Breast epithelium (tissue), 3 donors: ENCODE results near the gene SLC5A11.

ENCODE experiments used
- POLR2A ChIP-seq: fragments of 450-650 bp; IDR thresholded peaks from one replicate; pipeline ENCODE4 v1.6.1; 2016; ENCODE audit warnings: antibody characterized with exemption, mild to moderate bottlenecking, moderate library complexity
- POLR2AphosphoS5 ChIP-seq, 3 donors: sonication (generic); formaldehyde crosslinking; IDR thresholded peaks; one replicate each; pipeline ENCODE4 v1.6.1; 2017; ENCODE audit warnings: antibody characterized with exemption in 3 of 3
- TF ChIP-seq, protein P1 (sequence below), 3 donors: fragments of 450-650 bp; IDR thresholded peaks; one replicate each; pipeline ENCODE4 v1.5.1; 2016 to 2017; ENCODE audit warnings: antibody characterized with exemption in 3 of 3, mild to moderate bottlenecking in 3 of 3, moderate library complexity in 3 of 3

GRCh38 chr16:24946155-24946554, 100.4 kb downstream of the SLC5A11 start:
- no peak for TF ChIP-seq POLR2AphosphoS5 (IDR thresholded peaks at IDR 0.05)
- TF ChIP-seq, protein P1, sequence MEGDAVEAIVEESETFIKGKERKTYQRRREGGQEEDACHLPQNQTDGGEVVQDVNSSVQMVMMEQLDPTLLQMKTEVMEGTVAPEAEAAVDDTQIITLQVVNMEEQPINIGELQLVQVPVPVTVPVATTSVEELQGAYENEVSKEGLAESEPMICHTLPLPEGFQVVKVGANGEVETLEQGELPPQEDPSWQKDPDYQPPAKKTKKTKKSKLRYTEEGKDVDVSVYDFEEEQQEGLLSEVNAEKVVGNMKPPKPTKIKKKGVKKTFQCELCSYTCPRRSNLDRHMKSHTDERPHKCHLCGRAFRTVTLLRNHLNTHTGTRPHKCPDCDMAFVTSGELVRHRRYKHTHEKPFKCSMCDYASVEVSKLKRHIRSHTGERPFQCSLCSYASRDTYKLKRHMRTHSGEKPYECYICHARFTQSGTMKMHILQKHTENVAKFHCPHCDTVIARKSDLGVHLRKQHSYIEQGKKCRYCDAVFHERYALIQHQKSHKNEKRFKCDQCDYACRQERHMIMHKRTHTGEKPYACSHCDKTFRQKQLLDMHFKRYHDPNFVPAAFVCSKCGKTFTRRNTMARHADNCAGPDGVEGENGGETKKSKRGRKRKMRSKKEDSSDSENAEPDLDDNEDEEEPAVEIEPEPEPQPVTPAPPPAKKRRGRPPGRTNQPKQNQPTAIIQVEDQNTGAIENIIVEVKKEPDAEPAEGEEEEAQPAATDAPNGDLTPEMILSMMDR (IDR thresholded peaks at IDR 0.05), result no peak
- no peak for TF ChIP-seq POLR2A
